Loucy (cell line): ENCODE results near the gene SLAIN1.

Experiments used
- H2AFZ ChIP-seq: fragments of 200-600 bp; sonication (generic); 2 replicates; pipeline ENCODE4 v1.6.0; 2016; ENCODE audit warnings: antibody characterized with exemption, mild to moderate bottlenecking, low read length, moderate library complexity
- H3F3A ChIP-seq: fragments of 200-600 bp; 2 replicates; pipeline ENCODE4 v1.6.0; 2016; ENCODE audit warnings: antibody characterized with exemption, low read depth, mild to moderate bottlenecking
- H3K27me3 ChIP-seq: fragments of 200-600 bp; sonication (generic); 2 replicates; pipeline ENCODE4 v1.6.1; 2014; ENCODE audit warnings: low read length, mild to moderate bottlenecking; ENCODE audit not compliant: insufficient read depth, poor library complexity, severe bottlenecking
- H3K36me3 ChIP-seq: fragments of 200-600 bp; sonication (generic); 2 replicates; pipeline ENCODE4 v1.6.1; 2016; ENCODE audit warnings: low read length; ENCODE audit not compliant: insufficient read depth
- H3K4me1 ChIP-seq: fragments of 200-600 bp; sonication (generic); 2 replicates; pipeline ENCODE4 v1.5.1; 2014; ENCODE audit warnings: low read length, mild to moderate bottlenecking; ENCODE audit not compliant: insufficient read depth, poor library complexity, severe bottlenecking
- H3K4me2 ChIP-seq: fragments of 200-600 bp; sonication (generic); 2 replicates; pipeline ENCODE4 v1.6.0; 2014; ENCODE audit warnings: antibody characterized with exemption, low read length, low read depth, mild to moderate bottlenecking; ENCODE audit not compliant: poor library complexity, severe bottlenecking
- H3K4me3 ChIP-seq: fragments of 200-600 bp; sonication (generic); 2 replicates; pipeline ENCODE4 v1.5.1; 2014; ENCODE audit warnings: low read length, mild to moderate bottlenecking, mixed read lengths; ENCODE audit not compliant: poor library complexity, severe bottlenecking
- H3K79me2 ChIP-seq: fragments of 200-600 bp; sonication (generic); 2 replicates; pipeline ENCODE4 v1.6.1; 2014; ENCODE audit warnings: low read length; ENCODE audit not compliant: insufficient read depth
- H3K9ac ChIP-seq: fragments of 200-600 bp; sonication (generic); 2 replicates; pipeline ENCODE4 v1.6.0; 2014; ENCODE audit warnings: mild to moderate bottlenecking, low read depth, low read length, moderate library complexity; ENCODE audit not compliant: poor library complexity, severe bottlenecking
- H3K9me2 ChIP-seq: fragments of 200-600 bp; sonication (generic); replicated peaks from 2 replicates; pipeline ENCODE4 v1.6.1; 2016; ENCODE audit warnings: low read depth, low read length, mixed read lengths
- H3K9me3 ChIP-seq: fragments of 200-600 bp; sonication (generic); 2 replicates; pipeline ENCODE4 v1.6.1; 2014; ENCODE audit warnings: mild to moderate bottlenecking, antibody characterized with exemption, low read length, low read depth; ENCODE audit not compliant: insufficient read depth
- H4K20me1 ChIP-seq: fragments of 200-600 bp; sonication (generic); 2 replicates; pipeline ENCODE4 v1.6.0; 2014; ENCODE audit warnings: antibody characterized with exemption, low read length, mild to moderate bottlenecking; ENCODE audit not compliant: insufficient read depth, poor library complexity, severe bottlenecking
- CTCF ChIP-seq: fragments of 200-600 bp; sonication (generic); conservative IDR thresholded peaks from 2 replicates; pipeline ENCODE4 v1.5.1; 2014; ENCODE audit warnings: mild to moderate bottlenecking, antibody characterized with exemption, low read length
- EZH2phosphoT487 ChIP-seq: fragments of 200-600 bp; IDR thresholded peaks from 2 replicates; pipeline ENCODE4 v1.6.1; 2018; ENCODE audit warnings: antibody characterized with exemption, mild to moderate bottlenecking, moderate library complexity, borderline replicate concordance

The SLAIN1 gene

DNA sequence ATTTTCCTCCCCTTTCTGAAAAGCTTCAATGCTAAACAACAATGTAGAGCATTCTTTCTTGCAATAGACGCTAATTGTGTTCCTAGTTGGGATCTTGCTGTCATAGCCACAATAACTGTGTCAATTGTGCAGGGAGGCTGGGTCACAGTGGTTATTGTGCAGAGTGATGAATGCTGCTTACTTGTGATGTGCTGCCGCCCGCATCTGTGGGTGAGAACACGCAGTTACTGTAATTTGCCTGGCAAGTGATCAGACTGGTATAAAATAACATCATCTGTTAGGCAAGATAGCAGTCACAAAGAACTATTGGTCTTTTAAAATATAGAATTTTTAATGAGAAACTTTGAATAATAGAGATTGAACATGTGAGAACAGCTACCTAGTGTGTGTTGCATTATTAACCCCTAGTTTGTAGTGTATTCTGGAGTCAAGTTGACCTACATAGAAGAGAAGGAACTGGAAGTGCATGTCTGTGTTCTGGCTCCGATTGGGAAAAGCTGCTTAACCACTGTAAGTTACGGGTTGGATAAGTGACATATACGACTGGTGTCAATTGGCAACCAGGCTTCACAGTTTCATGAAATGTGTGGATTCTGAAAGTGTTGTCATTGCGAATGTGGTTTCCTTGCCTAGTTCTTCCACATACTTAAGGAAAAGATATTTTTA is 43.6 kb downstream of the SLAIN1 start:
- TF ChIP-seq EZH2phosphoT487, result no peak
- TF ChIP-seq CTCF, result no peak
- Histone ChIP-seq H3K27me3 (no peaks in the 10 kb centered on the region), H3K4me2 (no peak overlapping the region)

GRCh38 chr13:77741597-77741972 is 44.1 kb downstream of the SLAIN1 start:
- Histone ChIP-seq H3K27me3 (no peaks in the 10 kb centered on the region), H3K79me2 (no peaks in the 10 kb centered on the region), H3F3A (no peaks in the 10 kb centered on the region), H2AFZ (no peak overlapping the region), H4K20me1 (no peaks in the 10 kb centered on the region), H3K9me2 (no peaks in the 10 kb centered on the region), H3K4me2 (no peak overlapping the region), H3K36me3 (no peaks in the 10 kb centered on the region), H3K4me1 (no peaks in the 10 kb centered on the region), H3K9ac (no peak overlapping the region), H3K4me3 (no peak overlapping the region), H3K9me3 (no peaks in the 10 kb centered on the region)
- TF ChIP-seq EZH2phosphoT487 (no peak), CTCF (no peak)

More for the DNA sequence above, 43.6 kb downstream of the SLAIN1 start:
- H3K9me3 ChIP-seq, result no peaks in the 10 kb centered on the region
- no peaks in the 10 kb centered on the region for H3K4me1 ChIP-seq
- no peaks in the 10 kb centered on the region for H3K79me2 ChIP-seq
- H3K36me3 ChIP-seq, result no peaks in the 10 kb centered on the region
- H2AFZ ChIP-seq, result no peak overlapping the region
- no peak overlapping the region for H3K4me3 ChIP-seq
- no peaks in the 10 kb centered on the region for H3F3A ChIP-seq
- no peaks in the 10 kb centered on the region for H4K20me1 ChIP-seq
- H3K9me2 ChIP-seq, result no peaks in the 10 kb centered on the region
- no peak overlapping the region for H3K9ac ChIP-seq

DNA sequence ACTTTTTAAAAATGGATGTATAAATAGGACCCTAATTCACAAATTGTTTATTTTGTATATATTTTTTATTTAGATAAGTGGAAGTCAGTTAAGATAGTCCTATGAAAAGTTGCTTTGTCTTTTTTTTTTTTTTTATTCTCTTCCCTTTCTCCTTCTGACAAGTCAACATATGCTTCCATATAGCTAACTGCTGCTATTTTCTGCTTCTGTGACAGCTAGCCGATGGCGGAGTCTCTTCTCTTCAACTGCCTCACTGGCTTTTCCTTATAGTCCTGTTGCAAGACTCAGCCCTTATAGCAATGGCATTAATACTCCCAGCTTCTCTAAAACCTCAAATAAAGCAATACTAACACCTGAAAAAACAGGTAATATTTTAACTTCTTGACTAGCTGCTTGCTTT is 45.3 kb downstream of the SLAIN1 start:
- Histone ChIP-seq H3K79me2 (no peaks in the 10 kb centered on the region), H2AFZ (no peak overlapping the region), H3K4me1 (no peaks in the 10 kb centered on the region), H3K27me3 (no peaks in the 10 kb centered on the region), H3K4me3 (no peak overlapping the region), H4K20me1 (no peaks in the 10 kb centered on the region), H3K9me2 (no peaks in the 10 kb centered on the region), H3K4me2 (no peak overlapping the region), H3K9me3 (no peaks in the 10 kb centered on the region), H3F3A (no peaks in the 10 kb centered on the region), H3K9ac (no peak overlapping the region), H3K36me3 (no peaks in the 10 kb centered on the region)
- TF ChIP-seq EZH2phosphoT487, result no peak
- TF ChIP-seq CTCF, result no peak
